ENCODE measurements around the gene P2RY11. TPM values are rescaled to one million over a fixed set of nuclear protein-coding genes. Genes with fewer than 3 reads are reported as not detected.

The P2RY11 gene
- total RNA-seq, 1 experiment from 2014 or later, result 43.8 TPM

DNA sequence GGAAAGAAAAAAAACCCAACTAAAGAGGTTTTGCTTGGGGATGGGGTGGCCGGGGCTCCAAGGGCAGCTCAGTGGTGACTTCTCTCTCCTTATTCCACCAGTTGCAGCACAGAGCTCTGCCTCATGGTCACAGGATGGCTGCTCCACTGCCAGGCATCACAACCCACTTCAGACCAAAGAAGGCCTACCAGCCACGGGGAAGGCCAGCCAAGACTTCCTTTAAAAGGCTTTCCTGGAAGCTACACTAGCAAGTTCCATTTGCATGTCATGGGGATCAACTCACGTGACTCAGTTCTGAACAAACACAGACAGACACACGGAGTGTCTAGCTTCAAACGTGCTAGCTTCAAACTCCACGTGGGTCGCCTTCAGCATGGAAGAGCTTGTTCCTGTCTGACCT, 21.4 kb downstream of the P2RY11 start:
- no peak overlapping the region for H3K9ac ChIP-seq (ENCODE audit: low read length)
- no peak overlapping the region for H3K27ac ChIP-seq (ENCODE audit: low read depth, low read length)
- H3K36me3 ChIP-seq (ENCODE audit: control insufficient read depth in 1 of 2, insufficient read depth in 2 of 2, low read length in 2 of 2), result peaks cover 20 to 54% of the 10 kb centered on the region in 2 experiments; a peak in 3 of 4 replicates
- ATAC-seq (no peak), DNase-seq (ENCODE audit: low read depth, low spot score) (no peak)
- no peaks in the 10 kb centered on the region for H3K9me2 ChIP-seq (ENCODE audit: insufficient read depth)
- intact Hi-C loops (cut with micrococcal nuclease), result no loop called here
- no peaks in the 10 kb centered on the region for H3K9me3 ChIP-seq (ENCODE audit: control insufficient read depth in 1 of 2, insufficient read depth in 1 of 2, low read depth in 1 of 2, low read length in 2 of 2)
- no peaks in the 10 kb centered on the region for H4K20me1 ChIP-seq (ENCODE audit: insufficient read depth)
- ChIA-PET RAD21 (ENCODE audit: low non-redundant PET in 1 of 2, low total read pairs in 2 of 2, uncharacterized antibody in 2 of 2, unreplicated experiment in 2 of 2) (no interaction called here), CTCF (interaction anchor here (1.5 kb wide), 1 partner anchor 117 kb away, joined by 3 read pairs; no protein-coding TSS in a partner anchor), POLR2A (no interaction called here)
- no peaks in the 10 kb centered on the region for H3K27me3 ChIP-seq (ENCODE audit: insufficient read depth, low read length)
- peaks cover 0 to 6% of the 10 kb centered on the region in 2 experiments; a peak in 2 of 4 replicates for H3K4me1 ChIP-seq (ENCODE audit: control insufficient read depth in 1 of 2, insufficient read depth in 2 of 2, low read length in 2 of 2)
- no peak overlapping the region for H3K4me2 ChIP-seq (ENCODE audit: low read length)
- H2AFZ ChIP-seq (ENCODE audit: low read depth, low read length, poor library complexity, severe bottlenecking), result no peak overlapping the region
- no TSS peak for BruUV-seq (replicated peaks)
- TF ChIP-seq TCF7L2 (IDR thresholded peaks at IDR 0.05; ENCODE audit: borderline replicate concordance, extremely low read depth, insufficient read depth, insufficient read length), result no peak
- no peaks in the 10 kb centered on the region for H3K79me2 ChIP-seq (ENCODE audit: insufficient read depth, low read length)
- H3K4me3 ChIP-seq (replicated peaks in 1 of 2; ENCODE audit: low read depth in 1 of 2, low read length in 2 of 2), result no peak overlapping the region

- ChIA-PET RAD21 (ENCODE audit: low non-redundant PET in 1 of 2, low total read pairs in 2 of 2, uncharacterized antibody in 2 of 2, unreplicated experiment in 2 of 2) (no interaction called here), POLR2A (no interaction called here), CTCF (interaction anchor here (1.5 kb wide), 1 partner anchor 117 kb away, joined by 3 read pairs; no protein-coding TSS in a partner anchor)
- peaks cover 0 to 6% of the 10 kb centered on the region in 2 experiments; a peak in 2 of 4 replicates for H3K4me1 ChIP-seq (ENCODE audit: control insufficient read depth in 1 of 2, insufficient read depth in 2 of 2, low read length in 2 of 2)
- H3K9me2 ChIP-seq (ENCODE audit: insufficient read depth), result no peaks in the 10 kb centered on the region
- TF ChIP-seq, protein P1, sequence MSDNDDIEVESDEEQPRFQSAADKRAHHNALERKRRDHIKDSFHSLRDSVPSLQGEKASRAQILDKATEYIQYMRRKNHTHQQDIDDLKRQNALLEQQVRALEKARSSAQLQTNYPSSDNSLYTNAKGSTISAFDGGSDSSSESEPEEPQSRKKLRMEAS (IDR thresholded peaks at IDR 0.05), result no peak
- no peak for TF ChIP-seq SP1 (IDR thresholded peaks at IDR 0.05; ENCODE audit: low read depth)
- TF ChIP-seq TCF7L2 (IDR thresholded peaks at IDR 0.05; ENCODE audit: borderline replicate concordance, extremely low read depth, insufficient read depth, insufficient read length), result no peak
- TF ChIP-seq EGR1 (IDR thresholded peaks at IDR 0.05; ENCODE audit: low read depth), result no peak
- no peak for TF ChIP-seq ELF1 (IDR thresholded peaks at IDR 0.05; ENCODE audit: borderline replicate concordance, low read depth)
- TF ChIP-seq, protein P2, sequence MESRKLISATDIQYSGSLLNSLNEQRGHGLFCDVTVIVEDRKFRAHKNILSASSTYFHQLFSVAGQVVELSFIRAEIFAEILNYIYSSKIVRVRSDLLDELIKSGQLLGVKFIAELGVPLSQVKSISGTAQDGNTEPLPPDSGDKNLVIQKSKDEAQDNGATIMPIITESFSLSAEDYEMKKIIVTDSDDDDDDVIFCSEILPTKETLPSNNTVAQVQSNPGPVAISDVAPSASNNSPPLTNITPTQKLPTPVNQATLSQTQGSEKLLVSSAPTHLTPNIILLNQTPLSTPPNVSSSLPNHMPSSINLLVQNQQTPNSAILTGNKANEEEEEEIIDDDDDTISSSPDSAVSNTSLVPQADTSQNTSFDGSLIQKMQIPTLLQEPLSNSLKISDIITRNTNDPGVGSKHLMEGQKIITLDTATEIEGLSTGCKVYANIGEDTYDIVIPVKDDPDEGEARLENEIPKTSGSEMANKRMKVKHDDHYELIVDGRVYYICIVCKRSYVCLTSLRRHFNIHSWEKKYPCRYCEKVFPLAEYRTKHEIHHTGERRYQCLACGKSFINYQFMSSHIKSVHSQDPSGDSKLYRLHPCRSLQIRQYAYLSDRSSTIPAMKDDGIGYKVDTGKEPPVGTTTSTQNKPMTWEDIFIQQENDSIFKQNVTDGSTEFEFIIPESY (IDR thresholded peaks at IDR 0.05; ENCODE audit: extremely low read depth, insufficient replicate concordance, low read length), result no peak
- TF ChIP-seq CTCF (IDR thresholded peaks at IDR 0.05 in 2 of 3, conservative IDR thresholded peaks at IDR 0.05 in 1 of 3; ENCODE audit: borderline replicate concordance in 1 of 3, insufficient read depth in 1 of 3, low read depth in 2 of 3, low read length in 2 of 3), result no peak
- TF ChIP-seq ZNF274 (IDR thresholded peaks at IDR 0.05; ENCODE audit: low read depth, low read length), result no peak
- TF ChIP-seq, protein P3, sequence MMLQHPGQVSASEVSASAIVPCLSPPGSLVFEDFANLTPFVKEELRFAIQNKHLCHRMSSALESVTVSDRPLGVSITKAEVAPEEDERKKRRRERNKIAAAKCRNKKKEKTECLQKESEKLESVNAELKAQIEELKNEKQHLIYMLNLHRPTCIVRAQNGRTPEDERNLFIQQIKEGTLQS (IDR thresholded peaks at IDR 0.05), result no peak
- TF ChIP-seq CEBPB (IDR thresholded peaks at IDR 0.05; ENCODE audit: low read depth), result no peak
- H4K20me1 ChIP-seq (ENCODE audit: insufficient read depth), result no peaks in the 10 kb centered on the region
- H3K9ac ChIP-seq (ENCODE audit: low read length), result no peak overlapping the region
- intact Hi-C loops (cut with micrococcal nuclease), result no loop called here
- no peak overlapping the region for H2AFZ ChIP-seq (ENCODE audit: low read depth, low read length, poor library complexity, severe bottlenecking)
- BruUV-seq (replicated peaks), result no TSS peak
- no peak for ATAC-seq
- no peaks in the 10 kb centered on the region for H3K9me3 ChIP-seq (ENCODE audit: control insufficient read depth in 1 of 2, insufficient read depth in 1 of 2, low read depth in 1 of 2, low read length in 2 of 2)
- H3K4me3 ChIP-seq (replicated peaks in 1 of 2; ENCODE audit: low read depth in 1 of 2, low read length in 2 of 2), result no peak overlapping the region
- no peak overlapping the region for H3K27ac ChIP-seq (ENCODE audit: low read depth, low read length)
- no peaks in the 10 kb centered on the region for H3K27me3 ChIP-seq (ENCODE audit: insufficient read depth, low read length)
- no peak for DNase-seq (ENCODE audit: low read depth, low spot score)
- H3K79me2 ChIP-seq (ENCODE audit: insufficient read depth, low read length), result no peaks in the 10 kb centered on the region
- no peak overlapping the region for H3K4me2 ChIP-seq (ENCODE audit: low read length)
- H3K36me3 ChIP-seq (ENCODE audit: control insufficient read depth in 1 of 2, insufficient read depth in 2 of 2, low read length in 2 of 2), result peaks cover 23 to 61% of the 10 kb centered on the region in 2 experiments; a peak in 3 of 4 replicates
Observed at GRCh38 chr19:10133596-10133995, 22.1 kb downstream of the P2RY11 start.
